Measurements from ENCODE around the gene ASCC2.

- TF ChIP-seq CTCF (IDR thresholded peaks at IDR 0.05; ENCODE audit: low read depth, low read length, missing input control) (no peak), RAD21 (IDR thresholded peaks at IDR 0.05) (no peak), YY1 (IDR thresholded peaks at IDR 0.05) (no peak), TAF1 (conservative IDR thresholded peaks at IDR 0.05) (no peak), ZBTB33 (IDR thresholded peaks at IDR 0.05) (no peak), GABPA (IDR thresholded peaks at IDR 0.05 in 1 of 2, conservative IDR thresholded peaks at IDR 0.05 in 1 of 2) (no peak), MAX (IDR thresholded peaks at IDR 0.05) (no peak)
Observed at GRCh38 chr22:29882716-29883044, 44.6 kb upstream of the ASCC2 start.
